ENCODE results near the gene PAF1. TPM values are rescaled to one million over a fixed set of nuclear protein-coding genes. Genes with fewer than 3 reads are reported as not detected.

The PAF1 gene
- total and polyA plus RNA-seq, 2 of the 13 experiments (the other 11 are each of a cell fraction or from before 2014, with no cell fraction given) = 30.2 to 31.1 TPM

DNA sequence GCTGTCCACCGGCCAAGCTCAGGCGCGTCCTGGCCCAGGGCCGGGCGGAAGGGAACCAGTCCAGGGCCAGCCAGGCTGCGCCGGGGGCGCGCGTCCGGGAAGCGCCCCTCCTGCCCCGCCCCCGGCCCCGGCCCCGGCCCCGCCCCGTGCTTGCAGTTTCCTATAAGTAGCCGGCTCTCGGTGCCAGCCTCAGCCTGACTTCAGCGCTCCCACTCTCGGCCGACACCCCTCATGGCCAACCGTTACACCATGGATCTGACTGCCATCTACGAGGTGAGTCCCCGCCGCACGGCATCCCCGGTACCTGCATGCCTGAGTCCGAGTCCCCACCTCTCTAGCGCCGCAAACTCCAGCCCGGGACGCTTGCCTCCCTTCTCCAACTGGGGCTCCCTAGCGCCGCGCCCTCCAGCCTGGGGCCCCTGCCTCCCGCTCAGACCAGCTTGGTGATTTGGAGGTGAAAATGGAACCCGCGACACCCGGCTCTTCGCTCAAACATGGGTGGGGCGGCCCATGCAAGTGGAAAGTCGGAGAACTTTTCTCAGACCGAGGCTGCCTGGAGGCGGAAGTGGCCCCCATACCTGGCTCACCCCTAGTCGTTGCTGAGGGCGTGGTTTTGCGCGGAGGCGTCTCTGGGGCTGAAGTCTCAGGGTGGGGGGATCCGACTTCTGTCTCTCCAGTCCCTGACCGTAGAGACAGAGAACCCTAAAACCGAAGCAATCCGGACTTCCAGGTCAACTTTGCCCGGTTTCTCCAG is 15.9 kb upstream of the PAF1 start, which contains the start of gene ZFP36 (continued):
- TF ChIP-seq, protein P1, sequence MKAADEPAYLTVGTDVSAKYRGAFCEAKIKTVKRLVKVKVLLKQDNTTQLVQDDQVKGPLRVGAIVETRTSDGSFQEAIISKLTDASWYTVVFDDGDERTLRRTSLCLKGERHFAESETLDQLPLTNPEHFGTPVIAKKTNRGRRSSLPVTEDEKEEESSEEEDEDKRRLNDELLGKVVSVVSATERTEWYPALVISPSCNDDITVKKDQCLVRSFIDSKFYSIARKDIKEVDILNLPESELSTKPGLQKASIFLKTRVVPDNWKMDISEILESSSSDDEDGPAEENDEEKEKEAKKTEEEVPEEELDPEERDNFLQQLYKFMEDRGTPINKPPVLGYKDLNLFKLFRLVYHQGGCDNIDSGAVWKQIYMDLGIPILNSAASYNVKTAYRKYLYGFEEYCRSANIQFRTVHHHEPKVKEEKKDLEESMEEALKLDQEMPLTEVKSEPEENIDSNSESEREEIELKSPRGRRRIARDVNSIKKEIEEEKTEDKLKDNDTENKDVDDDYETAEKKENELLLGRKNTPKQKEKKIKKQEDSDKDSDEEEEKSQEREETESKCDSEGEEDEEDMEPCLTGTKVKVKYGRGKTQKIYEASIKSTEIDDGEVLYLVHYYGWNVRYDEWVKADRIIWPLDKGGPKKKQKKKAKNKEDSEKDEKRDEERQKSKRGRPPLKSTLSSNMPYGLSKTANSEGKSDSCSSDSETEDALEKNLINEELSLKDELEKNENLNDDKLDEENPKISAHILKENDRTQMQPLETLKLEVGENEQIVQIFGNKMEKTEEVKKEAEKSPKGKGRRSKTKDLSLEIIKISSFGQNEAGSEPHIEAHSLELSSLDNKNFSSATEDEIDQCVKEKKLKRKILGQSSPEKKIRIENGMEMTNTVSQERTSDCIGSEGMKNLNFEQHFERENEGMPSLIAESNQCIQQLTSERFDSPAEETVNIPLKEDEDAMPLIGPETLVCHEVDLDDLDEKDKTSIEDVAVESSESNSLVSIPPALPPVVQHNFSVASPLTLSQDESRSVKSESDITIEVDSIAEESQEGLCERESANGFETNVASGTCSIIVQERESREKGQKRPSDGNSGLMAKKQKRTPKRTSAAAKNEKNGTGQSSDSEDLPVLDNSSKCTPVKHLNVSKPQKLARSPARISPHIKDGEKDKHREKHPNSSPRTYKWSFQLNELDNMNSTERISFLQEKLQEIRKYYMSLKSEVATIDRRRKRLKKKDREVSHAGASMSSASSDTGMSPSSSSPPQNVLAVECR (CRISPR knock-in tag; IDR thresholded peaks at IDR 0.05; ENCODE audit: borderline replicate concordance) = peak; percentile 77
- TF ChIP-seq, protein P2, sequence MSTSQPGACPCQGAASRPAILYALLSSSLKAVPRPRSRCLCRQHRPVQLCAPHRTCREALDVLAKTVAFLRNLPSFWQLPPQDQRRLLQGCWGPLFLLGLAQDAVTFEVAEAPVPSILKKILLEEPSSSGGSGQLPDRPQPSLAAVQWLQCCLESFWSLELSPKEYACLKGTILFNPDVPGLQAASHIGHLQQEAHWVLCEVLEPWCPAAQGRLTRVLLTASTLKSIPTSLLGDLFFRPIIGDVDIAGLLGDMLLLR (CRISPR knock-in tag; IDR thresholded peaks at IDR 0.05) = no peak
- TF ChIP-seq SP1 (IDR thresholded peaks at IDR 0.05) (no peak), SP1 (CRISPR knock-in tag; IDR thresholded peaks at IDR 0.05) (peak; percentile 33), SETDB1 (CRISPR knock-in tag; IDR thresholded peaks at IDR 0.05; ENCODE audit: borderline replicate concordance) (no peak), SMAD3 (CRISPR knock-in tag; IDR thresholded peaks at IDR 0.05) (0 out of 2 replicates have a peak, but pooled peaks have one; percentile 29), ZNF788 (CRISPR knock-in tag; IDR thresholded peaks at IDR 0.05; ENCODE audit: borderline replicate concordance) (peak; percentile 61), ZNF354B (CRISPR knock-in tag; IDR thresholded peaks at IDR 0.05) (no peak), GABPA (IDR thresholded peaks at IDR 0.05; ENCODE audit: low read depth, low read length) (peak; percentile 34; the same call in 1 of the 2 replicates), GABPA (CRISPR knock-in tag; IDR thresholded peaks at IDR 0.05; ENCODE audit: low read depth) (peak; percentile 46), SAFB2 (CRISPR knock-in tag; IDR thresholded peaks at IDR 0.05; ENCODE audit: borderline replicate concordance, low read depth) (peak; percentile 85; the same call in 1 of the 2 replicates), SMARCE1 (IDR thresholded peaks at IDR 0.05; ENCODE audit: borderline replicate concordance) (no peak), RFX1 (IDR thresholded peaks at IDR 0.05) (no peak), IRF2 (CRISPR knock-in tag; IDR thresholded peaks at IDR 0.05) (no peak), ZNF652 (CRISPR knock-in tag; IDR thresholded peaks at IDR 0.05; ENCODE audit: borderline replicate concordance, low read depth) (0 out of 2 replicates have a peak, but pooled peaks have one; percentile 12)
- TF ChIP-seq, protein P3, sequence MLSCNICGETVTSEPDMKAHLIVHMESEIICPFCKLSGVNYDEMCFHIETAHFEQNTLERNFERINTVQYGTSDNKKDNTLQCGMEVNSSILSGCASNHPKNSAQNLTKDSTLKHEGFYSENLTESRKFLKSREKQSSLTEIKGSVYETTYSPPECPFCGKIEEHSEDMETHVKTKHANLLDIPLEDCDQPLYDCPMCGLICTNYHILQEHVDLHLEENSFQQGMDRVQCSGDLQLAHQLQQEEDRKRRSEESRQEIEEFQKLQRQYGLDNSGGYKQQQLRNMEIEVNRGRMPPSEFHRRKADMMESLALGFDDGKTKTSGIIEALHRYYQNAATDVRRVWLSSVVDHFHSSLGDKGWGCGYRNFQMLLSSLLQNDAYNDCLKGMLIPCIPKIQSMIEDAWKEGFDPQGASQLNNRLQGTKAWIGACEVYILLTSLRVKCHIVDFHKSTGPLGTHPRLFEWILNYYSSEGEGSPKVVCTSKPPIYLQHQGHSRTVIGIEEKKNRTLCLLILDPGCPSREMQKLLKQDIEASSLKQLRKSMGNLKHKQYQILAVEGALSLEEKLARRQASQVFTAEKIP (CRISPR knock-in tag; IDR thresholded peaks at IDR 0.05; ENCODE audit: borderline replicate concordance) = no peak
- TF ChIP-seq, protein P4, sequence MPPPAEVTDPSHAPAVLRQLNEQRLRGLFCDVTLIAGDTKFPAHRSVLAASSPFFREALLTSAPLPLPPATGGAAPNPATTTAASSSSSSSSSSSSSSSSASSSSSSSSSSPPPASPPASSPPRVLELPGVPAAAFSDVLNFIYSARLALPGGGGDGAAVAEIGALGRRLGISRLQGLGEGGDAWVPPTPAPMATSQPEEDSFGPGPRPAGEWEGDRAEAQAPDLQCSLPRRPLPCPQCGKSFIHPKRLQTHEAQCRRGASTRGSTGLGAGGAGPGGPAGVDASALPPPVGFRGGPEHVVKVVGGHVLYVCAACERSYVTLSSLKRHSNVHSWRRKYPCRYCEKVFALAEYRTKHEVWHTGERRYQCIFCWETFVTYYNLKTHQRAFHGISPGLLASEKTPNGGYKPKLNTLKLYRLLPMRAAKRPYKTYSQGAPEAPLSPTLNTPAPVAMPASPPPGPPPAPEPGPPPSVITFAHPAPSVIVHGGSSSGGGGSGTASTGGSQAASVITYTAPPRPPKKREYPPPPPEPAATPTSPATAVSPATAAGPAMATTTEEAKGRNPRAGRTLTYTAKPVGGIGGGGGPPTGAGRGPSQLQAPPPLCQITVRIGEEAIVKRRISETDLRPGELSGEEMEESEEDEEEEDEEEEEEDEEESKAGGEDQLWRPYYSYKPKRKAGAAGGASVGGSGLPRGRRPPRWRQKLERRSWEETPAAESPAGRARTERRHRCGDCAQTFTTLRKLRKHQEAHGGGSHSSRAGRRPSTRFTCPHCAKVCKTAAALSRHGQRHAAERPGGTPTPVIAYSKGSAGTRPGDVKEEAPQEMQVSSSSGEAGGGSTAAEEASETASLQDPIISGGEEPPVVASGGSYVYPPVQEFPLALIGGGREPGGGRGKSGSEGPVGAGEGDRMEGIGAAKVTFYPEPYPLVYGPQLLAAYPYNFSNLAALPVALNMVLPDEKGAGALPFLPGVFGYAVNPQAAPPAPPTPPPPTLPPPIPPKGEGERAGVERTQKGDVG (CRISPR knock-in tag; IDR thresholded peaks at IDR 0.05; ENCODE audit: borderline replicate concordance) = no peak
- TF ChIP-seq, protein P5, sequence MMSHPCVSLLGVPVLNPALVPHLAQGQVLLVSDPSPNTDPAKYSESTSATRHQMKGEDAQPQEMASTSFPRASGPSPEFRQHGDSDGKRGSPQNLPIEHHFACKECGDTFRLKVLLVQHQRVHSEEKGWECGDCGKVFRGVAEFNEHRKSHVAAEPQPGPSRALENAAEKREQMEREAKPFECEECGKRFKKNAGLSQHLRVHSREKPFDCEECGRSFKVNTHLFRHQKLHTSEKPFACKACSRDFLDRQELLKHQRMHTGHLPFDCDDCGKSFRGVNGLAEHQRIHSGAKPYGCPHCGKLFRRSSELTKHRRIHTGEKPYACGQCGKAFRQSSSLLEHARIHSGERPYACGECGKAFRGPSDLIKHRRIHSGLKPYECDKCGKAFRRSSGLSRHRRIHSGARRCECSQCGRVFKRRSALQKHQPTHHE (CRISPR knock-in tag; IDR thresholded peaks at IDR 0.05; ENCODE audit: borderline replicate concordance) = 0 out of 2 replicates have a peak, but pooled peaks have one; percentile 25

Measured in HepG2 (cell line).